ENCODE results near the gene PIGM. TPM values are rescaled to one million over a fixed set of nuclear protein-coding genes. Genes with fewer than 3 reads are reported as not detected.

PIGM gene
- total and polyA plus RNA-seq, 9 donors, result 2.7 to 7.4 (median 5.9) TPM

- WGBS, 3 donors, result 20 to 47% (median 32%) methylated on average over 2 of the region's 2 CpGs
- Histone ChIP-seq H3K27me3 (no peaks in the 10 kb centered on the region), H3K4me1 (ENCODE audit: insufficient read depth) (no peaks in the 10 kb centered on the region), H3K36me3 (no peaks in the 10 kb centered on the region), H3K4me3 (no peak overlapping the region), H3K27ac (no peak overlapping the region), H3K9me3 (no peaks in the 10 kb centered on the region)
- intact Hi-C loops (cut with DNase I), result loop anchor here in 2 of 4 donors (5.0 to 10.0 kb wide), 3 partner anchors 49 to 837 kb away; partner anchors contain the start of genes IGSF9 (in 1 of the 2) and SLAMF9 (in 1 of the 2)
- DNase-seq, result no peak
- TF ChIP-seq CTCF (IDR thresholded peaks at IDR 0.05) (no peak), EP300 (IDR thresholded peaks at IDR 0.05) (no peak), POLR2A (IDR thresholded peaks at IDR 0.05) (no peak)
These were observed 30.4 kb downstream of the PIGM start for GRCh38 chr1:160001440-160001839.

GRCh38 chr1:159999204-159999603 is 32.6 kb downstream of the PIGM start:
- no peak overlapping the region for H3K4me3 ChIP-seq
- TF ChIP-seq POLR2A (IDR thresholded peaks at IDR 0.05) (no peak), CTCF (IDR thresholded peaks at IDR 0.05) (no peak), EP300 (IDR thresholded peaks at IDR 0.05) (no peak)
- intact Hi-C loops (cut with DNase I), result no loop called here
- no peaks in the 10 kb centered on the region for H3K9me3 ChIP-seq
- no peak overlapping the region for H3K27ac ChIP-seq
- no peaks in the 10 kb centered on the region for H3K36me3 ChIP-seq
- H3K4me1 ChIP-seq (ENCODE audit: insufficient read depth), result no peaks in the 10 kb centered on the region
- 19 to 48% (median 38%) methylated on average over 4 of the region's 4 CpGs for WGBS, 3 donors
- no peaks in the 10 kb centered on the region for H3K27me3 ChIP-seq
- DNase-seq, result no peak

- H3K4me1 ChIP-seq (ENCODE audit: insufficient read depth), result no peaks in the 10 kb centered on the region
- no peak for DNase-seq
- no peaks in the 10 kb centered on the region for H3K36me3 ChIP-seq
- intact Hi-C loops (cut with DNase I), result no loop called here
- H3K27me3 ChIP-seq, result no peaks in the 10 kb centered on the region
- H3K9me3 ChIP-seq, result no peaks in the 10 kb centered on the region
- no peak overlapping the region for H3K27ac ChIP-seq
- no peak overlapping the region for H3K4me3 ChIP-seq
- no peak for TF ChIP-seq EP300 (IDR thresholded peaks at IDR 0.05)
- TF ChIP-seq CTCF (IDR thresholded peaks at IDR 0.05), result no peak
- TF ChIP-seq POLR2A (IDR thresholded peaks at IDR 0.05), result no peak
These were observed 35.1 kb downstream of the PIGM start for GRCh38 chr1:159996653-159997052.

GRCh38 chr1:159994896-159995295 is 36.9 kb downstream of the PIGM start:
- no peak for DNase-seq
- H3K4me3 ChIP-seq, result no peak overlapping the region
- no peaks in the 10 kb centered on the region for H3K4me1 ChIP-seq (ENCODE audit: insufficient read depth)
- no peaks in the 10 kb centered on the region for H3K27me3 ChIP-seq
- no peaks in the 10 kb centered on the region for H3K36me3 ChIP-seq
- TF ChIP-seq CTCF (IDR thresholded peaks at IDR 0.05) (no peak), POLR2A (IDR thresholded peaks at IDR 0.05) (no peak)
- intact Hi-C loops (cut with DNase I), result no loop called here
- no peaks in the 10 kb centered on the region for H3K9me3 ChIP-seq
- no peak overlapping the region for H3K27ac ChIP-seq
- WGBS, 3 donors, result 71 to 82% (median 78%) methylated on average over 2 of the region's 2 CpGs

- Histone ChIP-seq H3K27ac (no peak overlapping the region), H3K9me3 (no peaks in the 10 kb centered on the region), H3K27me3 (no peaks in the 10 kb centered on the region), H3K4me3 (no peak overlapping the region), H3K4me1 (ENCODE audit: insufficient read depth) (no peaks in the 10 kb centered on the region), H3K36me3 (no peaks in the 10 kb centered on the region)
- 37 to 61% (median 55%) methylated on average over 2 of the region's 2 CpGs for WGBS, 3 donors
- DNase-seq, result no peak
- intact Hi-C loops (cut with DNase I), result no loop called here
- TF ChIP-seq POLR2A (IDR thresholded peaks at IDR 0.05) (no peak), CTCF (IDR thresholded peaks at IDR 0.05) (no peak), EP300 (IDR thresholded peaks at IDR 0.05) (no peak)
These were observed 37.9 kb downstream of the PIGM start for GRCh38 chr1:159993911-159994310.
